Muscle layer of duodenum (tissue), 2 donors: ENCODE measurements around the gene CEP192.
"Not testable (repeated sequence)": the region's sequence is repeated elsewhere in the genome, so short reads cannot be mapped to it uniquely, and the experiment has no call there.

ENCODE experiments used
- H3K27ac ChIP-seq: one replicate; pipeline ENCODE4 v1.7.0; 2013; ENCODE audit warnings: mild to moderate bottlenecking, low read length
- H3K27me3 ChIP-seq: one replicate; pipeline ENCODE4 v1.7.0; 2013; ENCODE audit warnings: low read depth, mild to moderate bottlenecking, control low read depth, low read length
- H3K36me3 ChIP-seq, 2 donors: one replicate each; pipeline ENCODE4 v1.7.0; 2013; ENCODE audit warnings: low read length in 2 of 2, control low read depth in 1 of 2, mild to moderate bottlenecking in 1 of 2; ENCODE audit not compliant: insufficient read depth in 2 of 2, control insufficient read depth in 1 of 2
- H3K4me1 ChIP-seq, 2 donors: one replicate each; pipeline ENCODE4 v1.7.0; 2013; ENCODE audit warnings: low read length in 2 of 2, mild to moderate bottlenecking in 2 of 2, control low read depth in 1 of 2, moderate library complexity in 1 of 2; ENCODE audit not compliant: insufficient read depth in 2 of 2, control insufficient read depth in 1 of 2
- H3K4me3 ChIP-seq, 2 donors: one replicate each; pipeline ENCODE4 v1.7.0; 2013; ENCODE audit warnings: low read length in 2 of 2, low read depth in 1 of 2, mild to moderate bottlenecking in 1 of 2
- H3K9me3 ChIP-seq, 2 donors: one replicate each; pipeline ENCODE4 v1.7.0; 2013; ENCODE audit warnings: low read length in 2 of 2, control low read depth in 1 of 2, mild to moderate bottlenecking in 1 of 2; ENCODE audit not compliant: control insufficient read depth in 1 of 2
- donor health status: healthy.

CEP192 gene

DNA sequence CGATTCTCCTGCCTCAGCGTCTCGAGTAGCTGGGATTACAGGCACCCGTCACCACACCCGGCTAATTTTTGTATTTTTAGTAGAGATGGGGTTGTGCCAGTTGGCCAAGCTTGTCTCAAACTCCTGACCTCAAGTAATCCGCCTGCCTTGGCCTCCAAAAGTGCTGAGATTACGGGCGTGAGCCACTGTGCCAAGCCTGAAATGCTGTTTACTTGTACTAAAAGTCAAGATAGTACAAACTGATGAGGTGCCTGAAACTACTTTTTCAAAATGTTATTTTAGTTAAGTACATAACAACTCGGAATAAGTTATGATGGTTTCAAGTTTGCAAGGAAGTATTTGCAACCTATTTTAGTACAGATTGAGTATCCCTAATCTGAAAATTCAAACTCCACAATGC is 85.7 kb downstream of the CEP192 start:
- H3K27me3 ChIP-seq: no peaks in the 10 kb centered on the region
- H3K36me3 ChIP-seq: peaks cover 38 to 45% of the 10 kb centered on the region in 2 donors
- no peak overlapping the region for H3K4me3 ChIP-seq
- H3K27ac ChIP-seq: no peak overlapping the region
- no peaks in the 10 kb centered on the region for H3K4me1 ChIP-seq
- H3K9me3 ChIP-seq: no peaks in the 10 kb centered on the region

DNA sequence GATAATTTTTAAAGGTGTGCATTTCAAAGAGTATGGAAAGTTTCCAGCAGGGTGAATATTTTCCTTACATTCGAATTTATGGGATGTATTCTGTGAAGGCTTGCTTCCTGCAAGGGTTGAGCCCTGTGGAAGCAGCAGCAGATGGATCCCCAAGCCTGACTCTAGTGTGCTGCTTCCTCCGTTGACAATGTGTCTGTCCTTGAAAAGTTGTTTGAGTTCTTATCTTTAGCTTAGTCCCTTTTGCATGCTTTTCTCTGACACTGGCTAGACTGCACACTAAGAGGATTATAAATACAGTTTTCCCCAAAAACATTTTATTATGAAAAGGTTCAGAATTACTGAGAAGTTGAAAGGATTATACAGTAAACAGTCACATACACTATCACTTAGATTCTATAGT is 86.3 kb downstream of the CEP192 start:
- Histone ChIP-seq H3K36me3 (peaks cover 32 to 39% of the 10 kb centered on the region in 2 donors), H3K4me3 (no peak overlapping the region), H3K27me3 (no peaks in the 10 kb centered on the region), H3K27ac (no peak overlapping the region), H3K9me3 (no peaks in the 10 kb centered on the region), H3K4me1 (no peaks in the 10 kb centered on the region)

DNA sequence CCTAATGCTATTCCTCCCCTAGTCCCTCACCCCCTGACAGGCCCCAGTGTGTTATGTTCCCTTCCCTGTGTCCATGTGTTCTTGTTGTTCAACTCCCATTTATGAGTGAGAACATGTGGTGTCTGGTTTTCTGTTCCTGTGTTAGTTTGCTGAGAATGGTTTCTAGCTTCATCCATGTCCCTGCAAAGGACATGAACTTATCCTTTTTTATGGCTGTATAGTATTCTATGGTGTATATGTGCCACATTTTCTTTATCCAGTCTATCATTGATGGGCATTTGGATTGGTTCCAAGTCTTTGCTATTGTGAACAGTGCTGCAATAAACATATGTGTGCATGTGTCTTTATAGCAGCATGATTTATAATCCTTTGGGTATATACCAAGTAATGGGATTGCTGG is 86.9 kb downstream of the CEP192 start:
- H3K9me3 ChIP-seq, H3K4me3 ChIP-seq, H3K27ac ChIP-seq, H3K4me1 ChIP-seq, H3K27me3 ChIP-seq: not testable (repeated sequence)
- H3K36me3 ChIP-seq: peaks cover 26 to 33% of the 10 kb centered on the region in 2 donors

DNA sequence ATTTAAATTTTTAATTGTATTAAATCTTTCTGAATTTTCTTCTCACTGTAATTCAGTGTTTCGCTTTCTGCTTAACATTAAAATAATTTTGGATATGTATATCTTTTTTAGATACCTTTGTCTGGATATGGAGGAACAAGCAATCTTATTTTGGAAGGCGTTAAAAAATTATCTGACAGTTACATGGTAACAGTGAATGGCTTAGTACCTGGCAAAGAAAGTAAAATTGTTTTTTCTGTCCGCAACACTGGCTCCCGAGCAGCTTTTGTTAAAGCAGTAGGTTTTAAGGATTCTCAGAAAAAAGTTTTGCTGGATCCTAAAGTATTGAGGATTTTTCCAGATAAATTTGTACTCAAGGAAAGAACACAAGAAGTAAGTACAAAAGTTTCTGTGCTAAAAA is 95.7 kb downstream of the CEP192 start:
- H3K27ac ChIP-seq: no peak overlapping the region
- H3K36me3 ChIP-seq: peaks cover 16 to 19% of the 10 kb centered on the region in 2 donors
- no peaks in the 10 kb centered on the region for H3K9me3 ChIP-seq
- no peaks in the 10 kb centered on the region for H3K27me3 ChIP-seq
- no peaks in the 10 kb centered on the region for H3K4me1 ChIP-seq
- no peak overlapping the region for H3K4me3 ChIP-seq

DNA sequence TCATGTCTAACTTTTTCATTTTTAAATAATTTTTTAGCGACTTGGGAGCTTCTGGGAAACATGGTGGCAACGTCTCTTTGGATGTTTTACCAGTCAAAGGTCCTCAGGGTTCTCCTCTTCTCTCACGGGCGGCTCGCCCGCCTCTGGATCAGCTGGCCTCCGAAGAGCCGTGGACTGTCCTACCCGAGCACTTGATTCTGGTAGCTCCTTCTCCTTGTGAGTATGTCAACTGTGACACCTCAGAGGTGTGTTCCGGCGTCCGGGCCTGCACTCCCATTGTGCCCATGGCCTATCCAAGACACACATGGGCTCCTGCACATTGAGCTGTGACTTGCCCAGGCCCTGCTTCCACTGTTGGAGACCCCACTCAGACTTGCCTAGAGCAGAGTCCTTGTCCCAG is 104.3 kb downstream of the CEP192 start:
- peaks cover 56 to 58% of the 10 kb centered on the region in 2 donors for H3K36me3 ChIP-seq
- H3K27me3 ChIP-seq: no peaks in the 10 kb centered on the region

DNA sequence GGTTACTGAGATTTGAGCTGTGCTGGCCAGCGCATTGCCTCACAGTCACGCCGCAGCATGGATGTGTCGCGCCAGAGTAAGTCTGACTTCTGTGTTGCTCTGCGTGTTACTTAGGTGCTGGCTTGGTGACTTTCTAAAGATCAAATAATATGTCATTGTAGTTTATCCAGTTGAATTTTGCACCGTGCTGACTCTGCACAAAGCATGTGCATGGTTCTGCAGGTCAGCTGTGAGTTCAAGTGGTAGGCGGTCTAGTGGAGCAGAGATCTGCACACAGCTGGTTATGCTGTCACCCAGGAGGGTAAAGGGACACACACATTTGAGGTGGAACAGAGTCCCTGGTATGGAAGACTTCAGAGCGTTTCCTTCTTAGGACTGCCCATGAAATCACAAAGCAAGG is 105.1 kb downstream of the CEP192 start:
- no peak overlapping the region for H3K4me3 ChIP-seq
- no peaks in the 10 kb centered on the region for H3K9me3 ChIP-seq
- no peaks in the 10 kb centered on the region for H3K4me1 ChIP-seq
- H3K27ac ChIP-seq: no peak overlapping the region
- H3K27me3 ChIP-seq: no peaks in the 10 kb centered on the region
- peaks cover 56 to 59% of the 10 kb centered on the region in 2 donors for H3K36me3 ChIP-seq

More for the DNA sequence above, 104.3 kb downstream of the CEP192 start:
- Histone ChIP-seq H3K4me1 (no peaks in the 10 kb centered on the region), H3K4me3 (no peak overlapping the region), H3K9me3 (no peaks in the 10 kb centered on the region), H3K27ac (no peak overlapping the region)

DNA sequence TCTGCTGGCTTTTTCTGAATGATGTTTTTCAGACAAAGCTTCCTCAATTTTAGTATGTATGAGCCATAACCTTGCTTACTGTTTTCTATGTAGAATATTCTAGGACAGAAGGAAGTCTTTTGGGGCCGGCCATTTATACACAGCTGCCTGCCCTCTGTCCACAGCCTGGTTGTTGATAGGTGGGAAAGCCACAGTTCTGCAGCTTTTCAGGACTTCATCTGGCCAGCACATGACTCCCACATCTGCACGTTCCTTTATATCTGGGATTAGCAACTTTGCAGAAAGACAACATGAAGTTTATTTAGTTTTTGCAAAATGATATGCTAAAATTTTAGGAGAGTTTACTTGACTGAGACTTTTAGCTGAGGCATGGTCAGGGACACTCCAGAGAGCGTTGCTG is 105.6 kb downstream of the CEP192 start:
- H3K4me3 ChIP-seq: no peak overlapping the region

DNA sequence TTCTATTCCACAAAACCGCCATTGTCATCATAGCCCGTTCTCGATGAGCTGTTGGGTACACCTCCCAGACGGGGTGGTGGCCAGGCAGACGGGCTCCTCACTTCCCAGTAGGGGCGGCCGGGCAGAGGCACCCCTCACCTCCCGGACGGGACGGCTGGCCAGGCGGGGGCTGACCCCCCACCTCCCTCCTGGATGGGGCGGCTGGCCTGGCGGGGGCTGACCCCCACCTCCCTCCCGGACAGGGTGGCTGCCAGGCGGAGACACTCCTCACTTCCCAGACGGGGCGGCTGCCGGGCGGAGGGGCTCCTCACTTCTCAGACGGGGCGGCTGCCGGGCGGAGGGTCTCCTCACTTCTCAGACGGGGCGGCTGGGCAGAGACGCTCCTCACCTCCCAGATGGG is 106.9 kb downstream of the CEP192 start:
- H3K4me3 ChIP-seq, H3K27me3 ChIP-seq, H3K27ac ChIP-seq, H3K9me3 ChIP-seq, H3K4me1 ChIP-seq: not testable (repeated sequence)
- H3K36me3 ChIP-seq: peaks cover 60 to 69% of the 10 kb centered on the region in 2 donors

More for the DNA sequence above, 105.6 kb downstream of the CEP192 start:
- H3K27ac ChIP-seq: no peak overlapping the region
- peaks cover 56 to 64% of the 10 kb centered on the region in 2 donors for H3K36me3 ChIP-seq
- no peaks in the 10 kb centered on the region for H3K27me3 ChIP-seq
- H3K9me3 ChIP-seq: no peaks in the 10 kb centered on the region
- H3K4me1 ChIP-seq: no peaks in the 10 kb centered on the region

DNA sequence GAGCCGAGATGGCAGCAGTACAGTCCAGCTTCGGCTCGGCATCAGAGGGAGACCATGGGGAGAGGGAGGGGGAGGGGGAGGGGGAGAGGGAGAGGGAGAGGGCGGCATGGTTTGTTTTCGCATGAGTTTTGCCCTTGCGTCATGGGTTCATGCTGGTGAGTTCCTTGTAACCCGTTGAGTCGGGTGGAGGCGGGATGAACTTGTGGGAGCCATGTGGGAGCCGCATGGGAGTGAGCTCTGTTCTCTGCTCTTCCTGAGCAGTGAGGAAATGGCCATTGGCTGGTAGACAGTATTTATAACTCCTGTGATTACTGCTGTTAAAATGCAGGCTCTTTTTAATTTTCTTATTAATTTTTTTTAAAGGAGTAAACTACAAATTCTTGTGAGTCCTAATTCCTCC is 108.0 kb downstream of the CEP192 start:
- H3K36me3 ChIP-seq: peaks cover 60 to 69% of the 10 kb centered on the region in 2 donors
- no peaks in the 10 kb centered on the region for H3K4me1 ChIP-seq
- no peaks in the 10 kb centered on the region for H3K9me3 ChIP-seq
- H3K4me3 ChIP-seq: no peak overlapping the region
- no peaks in the 10 kb centered on the region for H3K27me3 ChIP-seq
- H3K27ac ChIP-seq: no peak overlapping the region

DNA sequence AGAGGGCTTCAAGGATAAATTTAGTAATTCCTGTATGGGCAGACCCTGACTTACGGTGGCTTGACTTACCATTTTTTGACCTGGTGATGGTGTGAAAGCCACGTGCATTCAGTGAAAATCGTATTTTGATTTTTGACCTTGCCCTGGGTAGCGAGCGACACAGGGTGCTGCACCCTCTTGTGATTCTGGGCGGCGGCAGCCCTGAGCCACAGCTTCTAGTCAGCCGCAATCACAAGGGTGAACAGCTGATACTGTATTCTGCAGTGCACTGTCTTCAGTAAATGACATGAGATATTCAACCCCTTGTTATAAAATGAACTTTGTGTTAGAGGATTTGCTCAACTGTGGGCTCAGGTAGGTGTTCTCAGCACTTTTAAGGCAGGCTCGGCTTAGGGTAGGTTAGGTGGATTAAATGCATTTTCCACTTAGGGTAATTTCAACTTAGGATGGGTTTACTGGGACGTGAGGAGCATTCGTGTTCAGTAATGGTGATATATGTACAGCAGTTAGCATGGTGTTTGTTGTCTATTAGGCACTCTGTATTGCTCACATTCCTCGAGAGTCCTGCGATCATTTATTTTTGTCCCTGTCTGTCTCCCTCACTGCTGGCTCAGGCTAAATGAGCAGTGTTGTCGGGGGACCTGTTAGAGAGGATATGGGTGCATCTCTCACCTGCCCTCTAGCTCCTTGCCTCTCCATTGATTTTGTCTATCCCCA is 109.9 kb downstream of the CEP192 start:
- Histone ChIP-seq H3K9me3 (no peaks in the 10 kb centered on the region), H3K27me3 (no peaks in the 10 kb centered on the region), H3K27ac (no peak overlapping the region), H3K4me3 (no peak overlapping the region), H3K4me1 (no peaks in the 10 kb centered on the region), H3K36me3 (peaks cover 63 to 75% of the 10 kb centered on the region in 2 donors)

DNA sequence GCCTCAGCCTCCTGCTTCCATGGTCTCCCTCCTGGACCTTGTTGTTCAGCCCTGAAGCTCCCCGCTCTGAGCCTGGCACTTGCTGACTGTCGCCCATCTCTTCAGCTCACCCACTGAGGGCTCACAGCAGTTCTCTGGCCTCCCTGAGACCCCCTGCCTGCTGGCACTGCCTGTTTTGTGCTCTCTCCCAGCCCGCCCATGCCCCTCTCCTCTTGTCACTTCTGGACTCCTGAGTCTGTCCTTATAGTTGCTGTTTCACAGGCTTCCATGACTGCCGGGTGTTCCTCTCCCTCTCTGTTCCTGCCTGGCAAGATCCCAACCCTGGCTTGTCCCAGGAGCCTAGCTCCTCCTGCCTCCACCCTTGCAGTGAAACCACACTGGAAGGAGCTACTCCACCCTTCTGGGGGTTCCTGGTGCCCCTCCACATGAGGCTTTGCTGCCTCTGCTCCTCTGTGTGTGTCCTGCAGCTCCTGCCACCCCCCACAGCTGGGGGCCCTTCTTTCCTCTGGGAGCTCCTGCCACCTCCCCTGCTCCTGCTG is 110.6 kb downstream of the CEP192 start:
- Histone ChIP-seq H3K36me3 (peaks cover 61 to 75% of the 10 kb centered on the region in 2 donors), H3K4me1 (no peaks in the 10 kb centered on the region), H3K27me3 (no peaks in the 10 kb centered on the region), H3K9me3 (no peaks in the 10 kb centered on the region), H3K27ac (no peak overlapping the region), H3K4me3 (no peak overlapping the region)

DNA sequence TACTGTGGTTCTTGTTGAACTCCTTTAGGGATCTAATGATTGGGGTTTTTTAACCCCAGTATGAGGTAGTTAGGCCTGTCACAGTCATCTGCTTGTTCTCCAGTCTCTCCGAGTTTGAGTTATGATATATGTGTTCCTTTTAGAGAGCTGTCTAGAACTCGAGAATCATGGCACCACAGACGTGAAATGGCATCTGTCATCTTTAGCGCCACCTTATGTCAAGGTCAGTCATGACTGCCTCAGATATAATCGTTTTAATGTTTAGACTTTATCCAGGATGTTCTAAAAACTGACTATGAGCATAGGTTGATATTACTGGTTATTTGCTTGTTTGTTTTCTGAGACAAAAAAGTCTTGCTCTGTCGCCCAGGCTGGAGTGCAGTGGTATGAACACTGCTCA is 112.2 kb downstream of the CEP192 start:
- Histone ChIP-seq H3K4me1 (no peaks in the 10 kb centered on the region), H3K9me3 (no peaks in the 10 kb centered on the region), H3K4me3 (no peak overlapping the region), H3K27ac (no peak overlapping the region), H3K27me3 (no peaks in the 10 kb centered on the region), H3K36me3 (peaks cover 60 to 86% of the 10 kb centered on the region in 2 donors)
